OCI-LY7 (cell line): ENCODE data around the gene MTARC2. TPM values are rescaled to one million over a fixed set of nuclear protein-coding genes. Genes with fewer than 3 reads are reported as not detected.

ENCODE experiments used
- BruUV-seq: library from RNA; stranded (reverse); fragments of 400-500 nt; replicated peaks from 2 replicates; lab custom pipeline; 2021; lab: Mats Ljungman, UMichigan
- CTCF ChIA-PET: fragments of 300-600 bp; sonication (Branson Sonifier 250); formaldehyde crosslinking; loops from one replicate; lab custom pipeline; 2022; ENCODE audit warnings: antibody characterized with exemption; ENCODE audit not compliant: unreplicated experiment; lab: Charles Lee
- POLR2A ChIA-PET: fragments of 300-600 bp; sonication (Branson Sonifier 250); formaldehyde crosslinking; loops from one replicate; lab custom pipeline; 2022; ENCODE audit warnings: antibody characterized with exemption; lab: Charles Lee
- DNase-seq: peaks from one replicate; pipeline ENCODE4 v3.0.0-alpha.2; 2015; ENCODE audit warnings: low spot score
- H2AFZ ChIP-seq: fragments of 200-600 bp; sonication (generic), shearing (Covaris generic); 2 replicates; pipeline ENCODE4 v1.6.1; 2014; ENCODE audit warnings: mild to moderate bottlenecking, antibody characterized with exemption, low read length, moderate library complexity
- H3K27ac ChIP-seq: fragments of 200-600 bp; sonication (generic); 2 replicates; pipeline ENCODE4 v1.5.1; 2014; ENCODE audit warnings: mixed run types, low read depth, mild to moderate bottlenecking, moderate library complexity, low read length, inconsistent platforms; ENCODE audit not compliant: poor library complexity, severe bottlenecking
- H3K36me3 ChIP-seq: fragments of 200-600 bp; sonication (generic); 2 replicates; pipeline ENCODE4 v1.6.1; 2014; ENCODE audit warnings: mild to moderate bottlenecking, antibody characterized with exemption, low read length, moderate library complexity, mixed read lengths; ENCODE audit not compliant: insufficient read depth
- H3K4me1 ChIP-seq: fragments of 200-600 bp; sonication (generic); 2 replicates; pipeline ENCODE4 v1.5.1; 2014; ENCODE audit warnings: mild to moderate bottlenecking, low read length; ENCODE audit not compliant: insufficient read depth, poor library complexity, severe bottlenecking
- H3K4me2 ChIP-seq: fragments of 200-600 bp; sonication (generic); 2 replicates; pipeline ENCODE4 v1.6.1; 2014; ENCODE audit warnings: mild to moderate bottlenecking, low read length
- H3K4me3 ChIP-seq: fragments of 200-600 bp; sonication (generic); 2 replicates; pipeline ENCODE4 v1.5.1; 2014; ENCODE audit warnings: mild to moderate bottlenecking, low read depth, low read length; ENCODE audit not compliant: poor library complexity, severe bottlenecking
- H3K79me2 ChIP-seq: fragments of 200-600 bp; sonication (generic); 2 replicates; pipeline ENCODE4 v1.6.1; 2016; ENCODE audit warnings: low read depth, mild to moderate bottlenecking, low read length, moderate library complexity, mixed read lengths; ENCODE audit not compliant: insufficient read depth
- H3K9me2 ChIP-seq: fragments of 200-600 bp; sonication (generic); 2 replicates; pipeline ENCODE4 v1.6.1; 2016; ENCODE audit warnings: mild to moderate bottlenecking, low read length, mixed read lengths; ENCODE audit not compliant: insufficient read depth
- H3K9me3 ChIP-seq: fragments of 200-600 bp; sonication (generic); 2 replicates; pipeline ENCODE4 v1.6.1; 2014; ENCODE audit warnings: mild to moderate bottlenecking, mixed run types, low read length, mixed read lengths
- H4K20me1 ChIP-seq: fragments of 200-600 bp; sonication (generic); 2 replicates; pipeline ENCODE4 v1.6.1; 2014; ENCODE audit warnings: mild to moderate bottlenecking, antibody characterized with exemption, low read length, moderate library complexity, mixed read lengths; ENCODE audit not compliant: insufficient read depth
- EZH2phosphoT487 ChIP-seq: fragments of 200-600 bp; sonication (generic); IDR thresholded peaks from 2 replicates; pipeline ENCODE4 v1.6.1; 2018; ENCODE audit warnings: low read depth, borderline replicate concordance, mild to moderate bottlenecking, mixed run types, antibody characterized with exemption, low read length, moderate library complexity, mixed read lengths
- intact Hi-C: fragments of 100-400 bp; cut with micrococcal nuclease; formaldehyde crosslinking; loops from one replicate; pipeline ENCODE4 v1.10.0; 2022; ENCODE audit not compliant: unreplicated experiment
- total RNA-seq, 2 experiments: library from RNA; depleted of rRNA in 1 of 2; stranded (reverse); fragments of >200 nt in 1 of 2; shearing (Covaris generic) in 1 of 2; gene quantifications; 2 replicates each; pipeline ENCODE4 v1.2.3, GENCODE V29; 2014 to 2022
- TF ChIP-seq, protein P1 (sequence below): fragments of 200-600 bp; sonication (generic); conservative IDR thresholded peaks from 2 replicates; pipeline ENCODE4 v1.5.1; 2014; ENCODE audit warnings: mild to moderate bottlenecking, antibody characterized with exemption, low read length, moderate library complexity, mixed read lengths

Gene MTARC2
- total RNA-seq, 2 experiments from 2014 or later, result not detected

DNA sequence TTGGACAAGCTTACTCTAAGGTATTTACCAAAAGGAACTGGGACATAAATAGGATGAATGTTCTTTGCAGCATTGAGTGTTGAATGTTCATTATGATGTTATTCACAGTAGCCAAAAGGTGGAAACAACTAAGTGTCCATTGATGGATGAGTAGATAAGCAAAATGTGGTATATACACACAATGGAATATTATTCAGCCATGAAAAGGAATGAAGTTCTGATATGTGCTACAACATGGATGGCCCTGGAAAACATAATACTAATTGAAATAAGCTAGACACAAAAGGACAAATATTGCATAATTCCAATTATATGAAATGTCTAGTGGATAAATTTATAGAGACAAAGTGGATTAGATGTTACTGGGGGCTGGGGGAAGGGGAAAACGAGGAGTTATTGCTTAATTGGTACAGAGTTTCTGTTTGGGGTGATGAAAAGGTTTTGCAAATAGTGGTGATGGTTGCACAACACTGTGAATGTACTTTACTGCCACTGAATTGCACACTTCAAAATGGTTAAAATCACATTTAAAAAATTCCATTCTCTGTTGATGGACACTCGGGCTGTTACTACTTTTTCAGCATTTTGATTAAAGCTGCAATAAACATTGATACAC, 41.5 kb downstream of the MTARC2 start:
- Histone ChIP-seq H3K4me3 (no peak overlapping the region), H3K36me3 (no peaks in the 10 kb centered on the region), H3K4me1 (no peaks in the 10 kb centered on the region), H4K20me1 (no peaks in the 10 kb centered on the region), H3K79me2 (no peaks in the 10 kb centered on the region), H2AFZ (no peak overlapping the region), H3K9me3 (no peaks in the 10 kb centered on the region), H3K4me2 (no peak overlapping the region), H3K9me2 (no peaks in the 10 kb centered on the region), H3K27ac (no peak overlapping the region)
- DNase-seq, result no peak
- no TSS peak for BruUV-seq
- intact Hi-C loops, result no loop called here
- ChIA-PET POLR2A (no interaction called here), CTCF (no interaction called here)
- TF ChIP-seq, protein P1, sequence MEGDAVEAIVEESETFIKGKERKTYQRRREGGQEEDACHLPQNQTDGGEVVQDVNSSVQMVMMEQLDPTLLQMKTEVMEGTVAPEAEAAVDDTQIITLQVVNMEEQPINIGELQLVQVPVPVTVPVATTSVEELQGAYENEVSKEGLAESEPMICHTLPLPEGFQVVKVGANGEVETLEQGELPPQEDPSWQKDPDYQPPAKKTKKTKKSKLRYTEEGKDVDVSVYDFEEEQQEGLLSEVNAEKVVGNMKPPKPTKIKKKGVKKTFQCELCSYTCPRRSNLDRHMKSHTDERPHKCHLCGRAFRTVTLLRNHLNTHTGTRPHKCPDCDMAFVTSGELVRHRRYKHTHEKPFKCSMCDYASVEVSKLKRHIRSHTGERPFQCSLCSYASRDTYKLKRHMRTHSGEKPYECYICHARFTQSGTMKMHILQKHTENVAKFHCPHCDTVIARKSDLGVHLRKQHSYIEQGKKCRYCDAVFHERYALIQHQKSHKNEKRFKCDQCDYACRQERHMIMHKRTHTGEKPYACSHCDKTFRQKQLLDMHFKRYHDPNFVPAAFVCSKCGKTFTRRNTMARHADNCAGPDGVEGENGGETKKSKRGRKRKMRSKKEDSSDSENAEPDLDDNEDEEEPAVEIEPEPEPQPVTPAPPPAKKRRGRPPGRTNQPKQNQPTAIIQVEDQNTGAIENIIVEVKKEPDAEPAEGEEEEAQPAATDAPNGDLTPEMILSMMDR, result no peak
- no peak for TF ChIP-seq EZH2phosphoT487

DNA sequence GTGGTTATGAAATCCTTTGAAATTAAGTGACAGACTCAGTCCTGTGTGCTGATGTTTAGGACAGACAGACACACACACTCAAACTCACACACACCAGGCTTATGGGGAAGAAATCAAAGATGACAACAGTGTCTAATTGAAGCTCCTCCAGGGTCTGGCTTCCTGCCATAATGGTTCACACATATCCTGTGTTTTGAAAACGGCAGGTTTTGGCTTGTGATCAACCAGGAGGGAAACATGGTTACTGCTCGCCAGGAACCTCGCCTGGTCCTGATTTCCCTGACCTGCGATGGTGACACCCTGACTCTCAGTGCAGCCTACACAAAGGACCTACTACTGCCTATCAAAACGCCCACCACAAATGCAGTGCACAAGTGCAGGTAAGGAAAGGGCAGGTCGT, 43.2 kb downstream of the MTARC2 start:
- H3K4me3 ChIP-seq, result no peak overlapping the region
- CTCF ChIA-PET, result no interaction called here
- H3K9me3 ChIP-seq, result no peaks in the 10 kb centered on the region
- POLR2A ChIA-PET, result no interaction called here
- intact Hi-C loops, result no loop called here
- no peak overlapping the region for H2AFZ ChIP-seq
- no peaks in the 10 kb centered on the region for H4K20me1 ChIP-seq
- no peaks in the 10 kb centered on the region for H3K79me2 ChIP-seq
- H3K36me3 ChIP-seq, result no peaks in the 10 kb centered on the region
- no TSS peak for BruUV-seq
- no peak overlapping the region for H3K4me2 ChIP-seq
- no peaks in the 10 kb centered on the region for H3K9me2 ChIP-seq
- TF ChIP-seq EZH2phosphoT487, result no peak
- TF ChIP-seq, protein P1, result no peak
- no peak for DNase-seq
- no peak overlapping the region for H3K27ac ChIP-seq
- no peaks in the 10 kb centered on the region for H3K4me1 ChIP-seq

DNA sequence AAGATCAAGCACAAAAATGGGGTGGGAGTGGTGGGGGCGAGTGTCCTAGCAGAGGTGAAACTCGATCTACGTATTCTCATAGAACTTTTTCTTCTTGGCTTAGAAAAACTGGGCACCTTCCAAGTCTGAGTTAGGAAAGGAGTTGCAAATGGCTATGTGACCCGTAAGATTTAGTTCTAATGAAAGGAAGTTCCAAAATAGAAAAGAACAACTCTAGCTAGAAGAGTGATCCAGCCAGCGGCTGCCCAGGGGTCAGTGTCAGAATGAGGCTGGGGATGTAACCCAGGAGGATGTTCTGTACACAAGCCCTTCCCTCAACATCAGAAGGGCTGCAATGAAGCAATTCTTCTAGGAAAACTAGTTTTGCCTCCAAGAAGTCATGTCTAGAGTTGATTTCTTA, 43.8 kb downstream of the MTARC2 start:
- ChIA-PET POLR2A (no interaction called here), CTCF (no interaction called here)
- BruUV-seq, result no TSS peak
- no peaks in the 10 kb centered on the region for H3K9me3 ChIP-seq
- TF ChIP-seq, protein P1, result no peak
- no peak for TF ChIP-seq EZH2phosphoT487
- no peaks in the 10 kb centered on the region for H3K9me2 ChIP-seq
- no peaks in the 10 kb centered on the region for H3K36me3 ChIP-seq
- no peak overlapping the region for H3K4me2 ChIP-seq
- no peak overlapping the region for H2AFZ ChIP-seq
- intact Hi-C loops, result no loop called here
- no peaks in the 10 kb centered on the region for H3K4me1 ChIP-seq
- no peak overlapping the region for H3K4me3 ChIP-seq
- no peaks in the 10 kb centered on the region for H4K20me1 ChIP-seq
- no peak overlapping the region for H3K27ac ChIP-seq
- H3K79me2 ChIP-seq, result no peaks in the 10 kb centered on the region
- DNase-seq, result no peak
